Measurements from ENCODE around the gene FHDC1.

The FHDC1 gene

DNA sequence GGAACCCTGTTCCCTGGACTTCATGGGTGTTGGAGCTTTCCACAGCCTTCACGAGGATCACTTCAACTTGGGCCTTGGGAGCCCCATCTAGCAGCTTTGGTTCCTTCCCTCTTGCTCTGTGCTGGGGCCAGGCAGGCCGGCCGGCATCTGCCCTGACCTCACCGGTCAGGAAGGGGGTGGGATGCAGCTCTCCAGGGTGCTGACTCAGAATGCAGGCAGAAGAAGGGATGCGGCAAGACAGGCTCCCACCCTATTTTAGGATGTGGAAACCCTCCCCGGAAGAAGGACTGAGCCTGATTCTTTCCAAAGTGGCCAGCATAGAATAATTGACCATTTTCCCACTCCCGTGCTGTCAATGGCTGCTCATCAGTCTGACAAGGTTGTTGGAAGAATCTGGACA, 47.1 kb downstream of the FHDC1 start:
- no peak overlapping the region for H2AFZ ChIP-seq (ENCODE audit: low read depth, low read length, severe bottlenecking)

DNA sequence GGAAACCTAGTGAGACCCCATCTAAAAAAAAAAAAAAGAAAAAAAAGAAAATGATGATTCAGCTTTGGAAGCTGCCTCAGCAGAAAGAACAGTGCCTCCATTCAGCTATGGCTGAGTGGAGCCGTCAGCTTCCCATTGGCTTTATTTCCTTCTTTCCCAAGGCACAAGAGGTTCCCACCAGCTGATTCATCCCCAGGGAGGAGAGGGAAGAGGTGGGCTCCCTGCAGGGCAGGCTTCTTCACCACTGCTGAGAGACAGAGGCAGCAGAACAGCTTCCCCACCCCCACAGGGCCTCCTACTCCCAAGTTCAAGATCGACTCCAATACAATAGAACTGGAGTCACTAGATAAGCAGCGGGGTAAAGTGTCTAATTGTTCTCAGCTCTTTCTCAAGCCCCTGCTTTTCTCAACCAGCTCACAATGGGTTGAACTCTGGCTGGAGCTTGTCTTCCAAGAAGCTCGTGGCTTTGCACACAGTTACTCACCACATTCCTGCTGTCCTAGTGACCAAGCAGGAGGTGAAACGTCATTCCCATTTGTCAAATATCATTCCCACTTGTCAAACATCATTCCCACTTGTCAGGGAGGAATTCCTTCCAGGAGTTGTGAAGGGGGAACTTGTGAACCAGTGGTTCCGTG, 47.8 kb downstream of the FHDC1 start:
- no peaks in the 10 kb centered on the region for H3K27me3 ChIP-seq (ENCODE audit: low read length)
- no peaks in the 10 kb centered on the region for H3K9me2 ChIP-seq (replicated peaks; ENCODE audit: insufficient read depth, low read length)
- H3K4me3 ChIP-seq (ENCODE audit: insufficient read depth, low read length, poor library complexity, severe bottlenecking), result no peak overlapping the region
- H3K79me2 ChIP-seq (ENCODE audit: insufficient read depth, low read length), result no peaks in the 10 kb centered on the region
- H3K9ac ChIP-seq (ENCODE audit: low read length), result no peak overlapping the region
- no peaks in the 10 kb centered on the region for H3F3A ChIP-seq (ENCODE audit: insufficient read depth)
- TF ChIP-seq EZH2phosphoT487 (conservative IDR thresholded peaks at IDR 0.05; ENCODE audit: low read length), result no peak
- TF ChIP-seq, protein P1, sequence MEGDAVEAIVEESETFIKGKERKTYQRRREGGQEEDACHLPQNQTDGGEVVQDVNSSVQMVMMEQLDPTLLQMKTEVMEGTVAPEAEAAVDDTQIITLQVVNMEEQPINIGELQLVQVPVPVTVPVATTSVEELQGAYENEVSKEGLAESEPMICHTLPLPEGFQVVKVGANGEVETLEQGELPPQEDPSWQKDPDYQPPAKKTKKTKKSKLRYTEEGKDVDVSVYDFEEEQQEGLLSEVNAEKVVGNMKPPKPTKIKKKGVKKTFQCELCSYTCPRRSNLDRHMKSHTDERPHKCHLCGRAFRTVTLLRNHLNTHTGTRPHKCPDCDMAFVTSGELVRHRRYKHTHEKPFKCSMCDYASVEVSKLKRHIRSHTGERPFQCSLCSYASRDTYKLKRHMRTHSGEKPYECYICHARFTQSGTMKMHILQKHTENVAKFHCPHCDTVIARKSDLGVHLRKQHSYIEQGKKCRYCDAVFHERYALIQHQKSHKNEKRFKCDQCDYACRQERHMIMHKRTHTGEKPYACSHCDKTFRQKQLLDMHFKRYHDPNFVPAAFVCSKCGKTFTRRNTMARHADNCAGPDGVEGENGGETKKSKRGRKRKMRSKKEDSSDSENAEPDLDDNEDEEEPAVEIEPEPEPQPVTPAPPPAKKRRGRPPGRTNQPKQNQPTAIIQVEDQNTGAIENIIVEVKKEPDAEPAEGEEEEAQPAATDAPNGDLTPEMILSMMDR (IDR thresholded peaks at IDR 0.05; ENCODE audit: insufficient read depth, low read length, poor library complexity, severe bottlenecking), result no peak
- H4K20me1 ChIP-seq (ENCODE audit: low read depth, low read length), result no peaks in the 10 kb centered on the region
- no peaks in the 10 kb centered on the region for H3K36me3 ChIP-seq (ENCODE audit: low read length)
- H2AFZ ChIP-seq (ENCODE audit: low read depth, low read length, severe bottlenecking), result no peak overlapping the region
- no peak overlapping the region for H3K4me2 ChIP-seq (ENCODE audit: low read depth, low read length, poor library complexity, severe bottlenecking)
- no peak overlapping the region for H3K27ac ChIP-seq (ENCODE audit: low read depth, low read length)
- no peaks in the 10 kb centered on the region for H3K9me3 ChIP-seq (ENCODE audit: insufficient read depth, low read length)

More for the DNA sequence above, 47.1 kb downstream of the FHDC1 start:
- no peaks in the 10 kb centered on the region for H3K27me3 ChIP-seq (ENCODE audit: low read length)
- H3K9me3 ChIP-seq (ENCODE audit: insufficient read depth, low read length), result no peaks in the 10 kb centered on the region
- no peak overlapping the region for H3K9ac ChIP-seq (ENCODE audit: low read length)
- H3K36me3 ChIP-seq (ENCODE audit: low read length), result no peaks in the 10 kb centered on the region
- H3K9me2 ChIP-seq (replicated peaks; ENCODE audit: insufficient read depth, low read length), result no peaks in the 10 kb centered on the region
- no peak overlapping the region for H3K27ac ChIP-seq (ENCODE audit: low read depth, low read length)
- H3K79me2 ChIP-seq (ENCODE audit: insufficient read depth, low read length), result no peaks in the 10 kb centered on the region
- no peak overlapping the region for H3K4me3 ChIP-seq (ENCODE audit: insufficient read depth, low read length, poor library complexity, severe bottlenecking)
- H4K20me1 ChIP-seq (ENCODE audit: low read depth, low read length), result no peaks in the 10 kb centered on the region
- H3K4me2 ChIP-seq (ENCODE audit: low read depth, low read length, poor library complexity, severe bottlenecking), result no peak overlapping the region
- no peak for TF ChIP-seq EZH2phosphoT487 (conservative IDR thresholded peaks at IDR 0.05; ENCODE audit: low read length)
- TF ChIP-seq, protein P1 (IDR thresholded peaks at IDR 0.05; ENCODE audit: insufficient read depth, low read length, poor library complexity, severe bottlenecking), result no peak
- H3F3A ChIP-seq (ENCODE audit: insufficient read depth), result no peaks in the 10 kb centered on the region

DNA sequence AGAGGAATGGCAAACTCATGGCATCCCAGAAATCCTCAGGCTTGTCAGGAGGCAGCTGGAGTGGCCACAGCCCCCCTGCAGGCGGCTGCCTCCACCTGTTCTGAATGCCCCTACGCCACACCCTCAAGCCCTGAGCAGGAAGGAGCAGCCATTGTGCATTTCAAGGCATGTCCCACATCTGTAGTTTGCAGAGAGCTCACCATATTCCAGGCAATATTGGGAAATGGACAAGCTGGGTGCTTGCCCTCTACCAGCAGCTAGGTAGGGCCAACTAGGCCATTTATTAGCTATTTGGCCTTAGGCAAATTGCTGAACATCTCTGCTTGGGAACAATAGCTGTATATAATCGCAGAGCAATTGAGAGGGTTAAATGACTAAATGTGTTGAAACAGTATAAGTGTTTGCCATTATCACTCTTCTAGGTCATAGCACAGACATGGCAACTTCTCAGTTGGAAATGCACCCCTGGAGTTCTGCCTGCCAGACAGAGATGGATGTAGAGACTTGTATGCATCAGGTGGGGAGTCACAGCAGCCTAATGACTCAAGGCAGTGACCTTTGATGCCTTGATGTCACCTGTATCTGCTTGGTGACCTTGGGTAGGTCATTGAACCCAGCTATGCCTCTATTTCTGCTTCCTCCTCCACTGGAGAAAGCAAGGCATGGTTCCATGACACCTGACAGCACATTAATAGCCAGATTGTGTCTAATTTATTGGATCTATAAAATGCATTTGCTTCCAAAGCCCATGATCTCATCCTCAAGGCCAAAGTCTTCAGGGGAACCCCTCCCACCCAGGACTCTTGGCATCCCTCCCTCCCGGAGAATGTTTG, 52.8 kb downstream of the FHDC1 start:
- Histone ChIP-seq H3K4me3 (ENCODE audit: insufficient read depth, low read length, poor library complexity, severe bottlenecking) (no peak overlapping the region), H3K36me3 (ENCODE audit: low read length) (no peaks in the 10 kb centered on the region), H3K27me3 (ENCODE audit: low read length) (no peaks in the 10 kb centered on the region), H3K9me2 (replicated peaks; ENCODE audit: insufficient read depth, low read length) (no peaks in the 10 kb centered on the region), H3K9me3 (ENCODE audit: insufficient read depth, low read length) (no peaks in the 10 kb centered on the region), H3K9ac (ENCODE audit: low read length) (no peak overlapping the region), H3K27ac (ENCODE audit: low read depth, low read length) (no peak overlapping the region), H4K20me1 (ENCODE audit: low read depth, low read length) (no peaks in the 10 kb centered on the region), H2AFZ (ENCODE audit: low read depth, low read length, severe bottlenecking) (no peak overlapping the region), H3K79me2 (ENCODE audit: insufficient read depth, low read length) (no peaks in the 10 kb centered on the region), H3F3A (ENCODE audit: insufficient read depth) (no peaks in the 10 kb centered on the region), H3K4me2 (ENCODE audit: low read depth, low read length, poor library complexity, severe bottlenecking) (no peak overlapping the region)
- TF ChIP-seq, protein P1 (IDR thresholded peaks at IDR 0.05; ENCODE audit: insufficient read depth, low read length, poor library complexity, severe bottlenecking), result no peak
- no peak for TF ChIP-seq EZH2phosphoT487 (conservative IDR thresholded peaks at IDR 0.05; ENCODE audit: low read length)
